PC-3 (cell line): Measurements from ENCODE around the gene HNRNPD.

Experiments used
- EZH2 ChIP-seq: fragments of 300-600 bp; sonication (generic); IDR thresholded peaks from one replicate; pipeline ENCODE4 v1.6.1; 2017; ENCODE audit warnings: antibody characterized with exemption, mild to moderate bottlenecking, low read length; ENCODE audit not compliant: unreplicated experiment
- TF ChIP-seq, protein P1 (sequence below): fragments of 300-600 bp; sonication (generic); conservative IDR thresholded peaks from 2 replicates; pipeline ENCODE4 v1.5.1; 2017; ENCODE audit warnings: antibody characterized with exemption, low read depth, mild to moderate bottlenecking, low read length

DNA sequence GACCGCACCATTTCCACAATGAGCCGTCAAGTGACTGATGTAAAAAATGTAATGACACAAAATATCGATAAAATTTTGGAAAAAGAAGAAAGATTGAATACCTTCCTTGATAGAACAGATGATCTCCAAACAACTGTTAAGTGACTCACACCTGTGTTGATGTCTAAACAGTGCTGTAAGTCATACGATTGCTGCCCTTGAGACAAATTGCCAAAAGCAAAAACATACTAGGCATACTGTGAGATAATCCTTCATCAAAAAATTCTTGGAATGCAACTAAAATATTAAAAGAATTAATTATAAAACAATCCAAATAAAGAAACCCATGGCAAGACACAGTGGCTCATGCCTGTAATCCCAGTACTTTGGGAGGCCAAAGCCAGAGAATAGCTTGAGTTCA is 53.4 kb downstream of the HNRNPD start:
- TF ChIP-seq, protein P1, sequence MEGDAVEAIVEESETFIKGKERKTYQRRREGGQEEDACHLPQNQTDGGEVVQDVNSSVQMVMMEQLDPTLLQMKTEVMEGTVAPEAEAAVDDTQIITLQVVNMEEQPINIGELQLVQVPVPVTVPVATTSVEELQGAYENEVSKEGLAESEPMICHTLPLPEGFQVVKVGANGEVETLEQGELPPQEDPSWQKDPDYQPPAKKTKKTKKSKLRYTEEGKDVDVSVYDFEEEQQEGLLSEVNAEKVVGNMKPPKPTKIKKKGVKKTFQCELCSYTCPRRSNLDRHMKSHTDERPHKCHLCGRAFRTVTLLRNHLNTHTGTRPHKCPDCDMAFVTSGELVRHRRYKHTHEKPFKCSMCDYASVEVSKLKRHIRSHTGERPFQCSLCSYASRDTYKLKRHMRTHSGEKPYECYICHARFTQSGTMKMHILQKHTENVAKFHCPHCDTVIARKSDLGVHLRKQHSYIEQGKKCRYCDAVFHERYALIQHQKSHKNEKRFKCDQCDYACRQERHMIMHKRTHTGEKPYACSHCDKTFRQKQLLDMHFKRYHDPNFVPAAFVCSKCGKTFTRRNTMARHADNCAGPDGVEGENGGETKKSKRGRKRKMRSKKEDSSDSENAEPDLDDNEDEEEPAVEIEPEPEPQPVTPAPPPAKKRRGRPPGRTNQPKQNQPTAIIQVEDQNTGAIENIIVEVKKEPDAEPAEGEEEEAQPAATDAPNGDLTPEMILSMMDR, result no peak
- TF ChIP-seq EZH2, result no peak
